ENCODE results near the gene NPC1L1. TPM values are rescaled to one million over a fixed set of nuclear protein-coding genes. Genes with fewer than 3 reads are reported as not detected.

Gene NPC1L1
- total RNA-seq, 1 experiment from 2014 or later = 0.28 TPM

GRCh38 chr7:44517175-44517574 is 24.0 kb downstream of the NPC1L1 start:
- Histone ChIP-seq H3K4me3 (no peak overlapping the region), H2AFZ (no peak overlapping the region), H3K79me2 (ENCODE audit: low read depth) (no peaks in the 10 kb centered on the region), H3K27ac (no peak overlapping the region), H3K27me3 (ENCODE audit: insufficient read depth, low read depth) (no peaks in the 10 kb centered on the region), H3K4me1 (replicated peaks; ENCODE audit: insufficient read depth) (no peaks in the 10 kb centered on the region), H4K20me1 (ENCODE audit: insufficient read depth) (no peaks in the 10 kb centered on the region), H3K4me2 (no peak overlapping the region), H3F3A (ENCODE audit: insufficient read depth, low read depth) (no peaks in the 10 kb centered on the region), H3K9me2 (ENCODE audit: insufficient read depth) (no peaks in the 10 kb centered on the region), H3K36me3 (ENCODE audit: low read depth) (no peaks in the 10 kb centered on the region), H3K9me3 (ENCODE audit: insufficient read depth, low read depth) (no peaks in the 10 kb centered on the region)
- ChIA-PET CTCF (no interaction called here), POLR2A (ENCODE audit: unreplicated experiment) (interaction anchor here (0.6 kb wide), 1 partner anchor 39 kb away, joined by 8 read pairs; no protein-coding TSS in a partner anchor)
- BruUV-seq (replicated peaks) = no TSS peak
- no peak for DNase-seq
- intact Hi-C loops (cut with micrococcal nuclease; ENCODE audit: unreplicated experiment) = no loop called here
- TF ChIP-seq, protein P1, sequence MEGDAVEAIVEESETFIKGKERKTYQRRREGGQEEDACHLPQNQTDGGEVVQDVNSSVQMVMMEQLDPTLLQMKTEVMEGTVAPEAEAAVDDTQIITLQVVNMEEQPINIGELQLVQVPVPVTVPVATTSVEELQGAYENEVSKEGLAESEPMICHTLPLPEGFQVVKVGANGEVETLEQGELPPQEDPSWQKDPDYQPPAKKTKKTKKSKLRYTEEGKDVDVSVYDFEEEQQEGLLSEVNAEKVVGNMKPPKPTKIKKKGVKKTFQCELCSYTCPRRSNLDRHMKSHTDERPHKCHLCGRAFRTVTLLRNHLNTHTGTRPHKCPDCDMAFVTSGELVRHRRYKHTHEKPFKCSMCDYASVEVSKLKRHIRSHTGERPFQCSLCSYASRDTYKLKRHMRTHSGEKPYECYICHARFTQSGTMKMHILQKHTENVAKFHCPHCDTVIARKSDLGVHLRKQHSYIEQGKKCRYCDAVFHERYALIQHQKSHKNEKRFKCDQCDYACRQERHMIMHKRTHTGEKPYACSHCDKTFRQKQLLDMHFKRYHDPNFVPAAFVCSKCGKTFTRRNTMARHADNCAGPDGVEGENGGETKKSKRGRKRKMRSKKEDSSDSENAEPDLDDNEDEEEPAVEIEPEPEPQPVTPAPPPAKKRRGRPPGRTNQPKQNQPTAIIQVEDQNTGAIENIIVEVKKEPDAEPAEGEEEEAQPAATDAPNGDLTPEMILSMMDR (conservative IDR thresholded peaks at IDR 0.05) = no peak
- no peak for TF ChIP-seq EZH2 (IDR thresholded peaks at IDR 0.05; ENCODE audit: low read depth)

DNA sequence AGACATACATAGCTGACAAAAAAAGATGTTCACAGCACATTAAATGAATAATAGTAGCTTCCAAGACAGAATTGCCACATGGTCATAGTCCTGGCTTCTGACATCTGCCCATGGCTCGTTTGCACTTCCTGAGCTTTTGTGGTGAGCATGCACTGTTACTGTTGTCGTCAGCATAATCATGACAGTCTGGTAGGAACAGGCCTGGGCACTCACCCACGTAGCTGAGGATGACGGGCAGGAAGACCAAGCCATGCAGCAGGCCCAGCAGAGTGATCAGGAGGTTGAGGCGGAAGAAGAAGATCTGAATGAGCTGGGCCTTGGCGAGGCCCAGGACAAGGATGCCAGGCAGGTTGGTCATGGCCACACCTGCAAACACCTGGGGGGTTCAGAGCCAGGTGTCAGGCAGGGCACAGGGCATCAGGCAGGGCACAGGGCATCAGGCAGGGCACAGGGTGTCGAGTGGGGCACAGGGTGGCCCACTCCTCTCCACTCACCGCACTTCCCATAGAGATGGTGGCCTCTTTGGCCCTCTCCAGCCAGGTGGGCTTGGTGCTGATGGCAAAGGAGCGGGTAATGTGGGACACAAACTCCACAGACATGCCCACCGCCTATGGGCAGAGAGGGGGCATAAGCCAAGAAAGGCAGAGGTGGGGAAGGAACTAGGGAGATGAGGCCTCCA is 25.4 kb downstream of the NPC1L1 start:
- Histone ChIP-seq H4K20me1 (ENCODE audit: insufficient read depth) (no peaks in the 10 kb centered on the region), H3K27me3 (ENCODE audit: insufficient read depth, low read depth) (no peaks in the 10 kb centered on the region), H2AFZ (no peak overlapping the region), H3K4me3 (no peak overlapping the region), H3K79me2 (ENCODE audit: low read depth) (no peaks in the 10 kb centered on the region), H3F3A (ENCODE audit: insufficient read depth, low read depth) (no peaks in the 10 kb centered on the region), H3K27ac (no peak overlapping the region), H3K9me2 (ENCODE audit: insufficient read depth) (no peaks in the 10 kb centered on the region), H3K4me1 (replicated peaks; ENCODE audit: insufficient read depth) (no peaks in the 10 kb centered on the region), H3K36me3 (ENCODE audit: low read depth) (no peaks in the 10 kb centered on the region), H3K4me2 (no peak overlapping the region), H3K9me3 (ENCODE audit: insufficient read depth, low read depth) (no peaks in the 10 kb centered on the region)
- ChIA-PET POLR2A (ENCODE audit: unreplicated experiment) (interaction anchor here (0.7 kb wide), 1 partner anchor 361 kb away, joined by 3 read pairs; no protein-coding TSS in a partner anchor), CTCF (no interaction called here)
- BruUV-seq (replicated peaks) = no TSS peak
- intact Hi-C loops (cut with micrococcal nuclease; ENCODE audit: unreplicated experiment) = no loop called here
- no peak for DNase-seq
- no peak for TF ChIP-seq EZH2 (IDR thresholded peaks at IDR 0.05; ENCODE audit: low read depth)
- TF ChIP-seq, protein P1 (conservative IDR thresholded peaks at IDR 0.05) = no peak

DNA sequence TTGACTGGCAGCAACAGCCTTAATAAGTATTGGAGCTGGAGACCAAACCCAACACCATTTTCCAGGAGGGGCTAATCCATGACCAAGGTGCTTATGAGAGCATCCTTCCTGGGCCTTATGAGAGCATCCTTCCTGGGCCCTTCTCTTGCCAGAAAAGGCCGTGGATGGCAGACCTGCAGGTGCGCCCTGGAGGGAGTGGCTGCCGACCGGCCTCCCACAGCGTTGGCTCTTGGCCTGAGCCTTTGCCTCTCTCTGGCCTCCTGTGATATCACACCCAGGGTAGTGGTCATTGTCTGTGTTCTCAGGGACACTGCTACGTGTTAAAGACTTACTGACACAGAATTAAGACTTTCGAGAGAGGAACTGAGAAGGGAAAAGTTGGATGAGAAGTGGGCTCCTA is 28.4 kb downstream of the NPC1L1 start:
- intact Hi-C loops (cut with micrococcal nuclease; ENCODE audit: unreplicated experiment) = no loop called here
- no peak overlapping the region for H3K27ac ChIP-seq
- peaks cover 3% of the 10 kb centered on the region; the same call in 1 of the 2 replicates for H3K9me3 ChIP-seq (ENCODE audit: insufficient read depth, low read depth)
- H3K4me2 ChIP-seq = no peak overlapping the region
- no peaks in the 10 kb centered on the region for H3F3A ChIP-seq (ENCODE audit: insufficient read depth, low read depth)
- no peaks in the 10 kb centered on the region for H3K9me2 ChIP-seq (ENCODE audit: insufficient read depth)
- H2AFZ ChIP-seq = no peak overlapping the region
- ChIA-PET POLR2A (ENCODE audit: unreplicated experiment) (no interaction called here), CTCF (no interaction called here)
- no peaks in the 10 kb centered on the region for H3K27me3 ChIP-seq (ENCODE audit: insufficient read depth, low read depth)
- no peaks in the 10 kb centered on the region for H3K4me1 ChIP-seq (replicated peaks; ENCODE audit: insufficient read depth)
- no peak for TF ChIP-seq EZH2 (IDR thresholded peaks at IDR 0.05; ENCODE audit: low read depth)
- TF ChIP-seq, protein P1 (conservative IDR thresholded peaks at IDR 0.05) = no peak
- no peaks in the 10 kb centered on the region for H4K20me1 ChIP-seq (ENCODE audit: insufficient read depth)
- BruUV-seq (replicated peaks) = no TSS peak
- H3K79me2 ChIP-seq (ENCODE audit: low read depth) = no peaks in the 10 kb centered on the region
- no peak overlapping the region for H3K4me3 ChIP-seq
- DNase-seq = no peak
- H3K36me3 ChIP-seq (ENCODE audit: low read depth) = no peaks in the 10 kb centered on the region
